ENCODE measurements around the gene IL4I1. TPM values are rescaled to one million over a fixed set of nuclear protein-coding genes. Genes with fewer than 3 reads are reported as not detected.

IL4I1 gene
- polyA plus RNA-seq, 1 donor (not counting 4 experiments of a cell fraction or from before 2014, with no cell fraction given): 0.13 TPM

DNA sequence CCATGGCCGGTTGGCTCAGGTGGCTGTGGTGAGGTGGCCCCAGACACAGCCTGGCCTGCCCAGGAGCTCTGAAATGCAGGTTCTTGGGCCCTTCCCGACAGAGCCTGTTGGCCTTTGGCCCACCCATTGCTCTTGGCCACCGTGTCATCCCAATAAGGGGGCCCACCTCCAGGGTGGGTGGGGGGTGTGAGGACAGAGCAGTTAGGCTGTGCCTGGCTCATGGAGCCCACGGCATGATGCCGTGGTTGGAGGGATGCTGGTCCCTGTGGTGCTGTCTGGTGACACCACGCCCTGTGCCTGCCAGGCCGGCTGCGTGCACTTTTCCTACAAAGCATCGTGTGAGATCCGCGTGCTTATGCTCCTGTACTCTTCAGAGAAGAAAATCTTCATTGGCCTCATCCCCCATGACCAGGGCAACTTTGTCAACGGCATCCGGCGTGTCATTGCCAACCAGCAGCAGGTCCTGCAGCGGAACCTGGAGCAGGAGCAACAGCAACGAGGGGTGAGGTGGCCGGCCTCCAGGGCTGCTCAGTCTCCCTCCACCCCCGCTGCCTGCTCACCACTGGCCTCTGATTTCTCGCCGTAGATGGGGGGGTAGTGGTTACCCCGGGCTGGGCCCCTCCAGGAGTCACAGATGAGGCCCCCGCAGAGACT is 36.9 kb downstream of the IL4I1 start:
- H3K27ac ChIP-seq (ENCODE audit: control insufficient read depth, insufficient read depth, low read length): no peak overlapping the region
- H3K79me2 ChIP-seq (ENCODE audit: control insufficient read depth, insufficient read depth, low read length): peaks cover 16% of the 10 kb centered on the region
- H3K9me1 ChIP-seq (ENCODE audit: control insufficient read depth, extremely low read depth, insufficient read depth, low read length): no peaks in the 10 kb centered on the region
- DNase-seq (ENCODE audit: low read depth, low spot score): no peak
- H3K36me3 ChIP-seq (ENCODE audit: control insufficient read depth in 2 of 2, extremely low read depth in 1 of 2, insufficient read depth in 2 of 2, low read length in 2 of 2): peaks cover 33 to 48% of the 10 kb centered on the region in 2 experiments
- no peak overlapping the region for H3K4me3 ChIP-seq (ENCODE audit: control insufficient read depth in 2 of 3, extremely low read depth in 1 of 3, insufficient read depth in 2 of 3, low read depth in 1 of 3, low read length in 3 of 3)
- H2AFZ ChIP-seq (ENCODE audit: control insufficient read depth, low read length): no peak overlapping the region
- H3K9ac ChIP-seq (ENCODE audit: control insufficient read depth, extremely low read depth, insufficient read depth, low read length): no peak overlapping the region
- no peaks in the 10 kb centered on the region for H3K9me3 ChIP-seq (ENCODE audit: control insufficient read depth, low read depth, low read length)
- H4K20me1 ChIP-seq (ENCODE audit: control insufficient read depth, extremely low read depth, insufficient read depth, low read length): peaks cover 8% of the 10 kb centered on the region
- H3K27me3 ChIP-seq (ENCODE audit: control insufficient read depth, extremely low read depth, insufficient read depth, low read length): no peaks in the 10 kb centered on the region
- no peak overlapping the region for H3K4me2 ChIP-seq (ENCODE audit: control insufficient read depth, extremely low read depth, insufficient read depth, low read depth, low read length)
- dilution Hi-C loops (cut with MboI; ENCODE audit: extremely low pct_ligation_motif_present, low sequenced_read_pairs): no loop called here
- peaks cover 4% of the 10 kb centered on the region for H3K4me1 ChIP-seq (ENCODE audit: control insufficient read depth, extremely low read depth, insufficient read depth, low read length)
- FAIRE-seq: no peak
- TF ChIP-seq EZH2 (IDR thresholded peaks at IDR 0.05; ENCODE audit: low read length): no peak
- TF ChIP-seq, protein P1, sequence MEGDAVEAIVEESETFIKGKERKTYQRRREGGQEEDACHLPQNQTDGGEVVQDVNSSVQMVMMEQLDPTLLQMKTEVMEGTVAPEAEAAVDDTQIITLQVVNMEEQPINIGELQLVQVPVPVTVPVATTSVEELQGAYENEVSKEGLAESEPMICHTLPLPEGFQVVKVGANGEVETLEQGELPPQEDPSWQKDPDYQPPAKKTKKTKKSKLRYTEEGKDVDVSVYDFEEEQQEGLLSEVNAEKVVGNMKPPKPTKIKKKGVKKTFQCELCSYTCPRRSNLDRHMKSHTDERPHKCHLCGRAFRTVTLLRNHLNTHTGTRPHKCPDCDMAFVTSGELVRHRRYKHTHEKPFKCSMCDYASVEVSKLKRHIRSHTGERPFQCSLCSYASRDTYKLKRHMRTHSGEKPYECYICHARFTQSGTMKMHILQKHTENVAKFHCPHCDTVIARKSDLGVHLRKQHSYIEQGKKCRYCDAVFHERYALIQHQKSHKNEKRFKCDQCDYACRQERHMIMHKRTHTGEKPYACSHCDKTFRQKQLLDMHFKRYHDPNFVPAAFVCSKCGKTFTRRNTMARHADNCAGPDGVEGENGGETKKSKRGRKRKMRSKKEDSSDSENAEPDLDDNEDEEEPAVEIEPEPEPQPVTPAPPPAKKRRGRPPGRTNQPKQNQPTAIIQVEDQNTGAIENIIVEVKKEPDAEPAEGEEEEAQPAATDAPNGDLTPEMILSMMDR (optimal IDR thresholded peaks at IDR 0.05 in 1 of 3, IDR thresholded peaks at IDR 0.05 in 1 of 3, conservative IDR thresholded peaks at IDR 0.05 in 1 of 3; ENCODE audit: extremely low read depth in 1 of 3, insufficient read depth in 2 of 3, low read length in 3 of 3): no peak

DNA sequence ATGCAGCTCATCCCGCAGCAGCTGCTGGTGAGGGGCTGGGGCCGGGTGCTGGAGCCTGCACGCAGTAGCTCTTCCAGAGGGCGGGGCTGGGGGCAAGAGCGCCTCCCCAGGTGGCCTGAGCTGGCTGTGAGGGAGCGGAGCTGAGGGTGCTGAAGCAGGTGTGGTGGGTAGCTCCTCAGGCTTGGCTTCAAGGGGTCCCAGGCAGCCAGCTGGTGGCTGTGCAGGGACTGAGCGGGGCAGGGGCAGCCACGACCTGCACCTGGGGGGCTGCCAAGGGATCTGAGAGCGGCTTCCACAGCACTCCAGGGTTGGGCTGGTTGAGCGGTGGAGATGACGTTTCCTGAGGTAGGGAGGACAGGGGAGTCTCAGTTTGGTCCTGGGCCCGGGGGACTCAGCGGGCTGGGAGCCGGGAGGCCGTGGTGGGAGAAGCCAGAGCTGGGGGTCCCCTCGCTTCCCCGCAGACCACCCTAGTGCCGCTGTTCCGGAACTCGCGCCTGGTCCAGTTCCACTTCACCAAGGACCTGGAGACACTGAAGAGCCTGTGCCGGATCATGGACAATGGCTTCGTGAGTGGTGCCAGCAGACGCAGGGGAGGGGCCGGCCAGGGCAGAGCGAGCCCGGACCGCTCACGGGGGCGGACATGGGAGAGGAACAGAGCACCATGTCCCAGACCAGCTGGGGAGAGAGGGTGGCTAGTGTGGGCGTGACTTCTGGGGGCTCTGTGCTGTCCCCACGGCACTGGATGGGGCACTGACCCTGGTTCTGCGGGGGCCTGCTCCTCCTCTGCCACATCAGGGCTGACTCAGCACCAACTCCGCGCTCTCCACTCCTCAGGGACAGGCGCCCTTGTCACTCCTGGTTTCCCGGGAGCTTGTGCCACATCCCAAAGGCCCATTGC is 38.4 kb downstream of the IL4I1 start:
- H3K36me3 ChIP-seq (ENCODE audit: control insufficient read depth in 2 of 2, extremely low read depth in 1 of 2, insufficient read depth in 2 of 2, low read length in 2 of 2): peaks cover 24 to 37% of the 10 kb centered on the region in 2 experiments
- no peak overlapping the region for H2AFZ ChIP-seq (ENCODE audit: control insufficient read depth, low read length)
- H3K4me2 ChIP-seq (ENCODE audit: control insufficient read depth, extremely low read depth, insufficient read depth, low read depth, low read length): no peak overlapping the region
- no peak for TF ChIP-seq EZH2 (IDR thresholded peaks at IDR 0.05; ENCODE audit: low read length)
- TF ChIP-seq, protein P1 (optimal IDR thresholded peaks at IDR 0.05 in 1 of 3, IDR thresholded peaks at IDR 0.05 in 1 of 3, conservative IDR thresholded peaks at IDR 0.05 in 1 of 3; ENCODE audit: extremely low read depth in 1 of 3, insufficient read depth in 2 of 3, low read length in 3 of 3): no peak
- DNase-seq (ENCODE audit: low read depth, low spot score) (no peak), FAIRE-seq (no peak)
- H3K27ac ChIP-seq (ENCODE audit: control insufficient read depth, insufficient read depth, low read length): no peak overlapping the region
- no peak overlapping the region for H3K9ac ChIP-seq (ENCODE audit: control insufficient read depth, extremely low read depth, insufficient read depth, low read length)
- no peaks in the 10 kb centered on the region for H3K9me3 ChIP-seq (ENCODE audit: control insufficient read depth, low read depth, low read length)
- peaks cover 15% of the 10 kb centered on the region for H3K79me2 ChIP-seq (ENCODE audit: control insufficient read depth, insufficient read depth, low read length)
- H3K9me1 ChIP-seq (ENCODE audit: control insufficient read depth, extremely low read depth, insufficient read depth, low read length): no peaks in the 10 kb centered on the region
- peaks cover 4% of the 10 kb centered on the region for H3K4me1 ChIP-seq (ENCODE audit: control insufficient read depth, extremely low read depth, insufficient read depth, low read length)
- no peaks in the 10 kb centered on the region for H3K27me3 ChIP-seq (ENCODE audit: control insufficient read depth, extremely low read depth, insufficient read depth, low read length)
- H4K20me1 ChIP-seq (ENCODE audit: control insufficient read depth, extremely low read depth, insufficient read depth, low read length): peaks cover 3% of the 10 kb centered on the region
- dilution Hi-C loops (cut with MboI; ENCODE audit: extremely low pct_ligation_motif_present, low sequenced_read_pairs): no loop called here
- H3K4me3 ChIP-seq (ENCODE audit: control insufficient read depth in 2 of 3, extremely low read depth in 1 of 3, insufficient read depth in 2 of 3, low read depth in 1 of 3, low read length in 3 of 3): no peak overlapping the region

Data from keratinocyte (primary cell).